IPS-NIHi11 (cell line): ENCODE measurements around the gene CCDC87.
"Not testable (repeated sequence)": the region's sequence is repeated elsewhere in the genome, so short reads cannot be mapped to it uniquely, and the experiment has no call there.

ENCODE experiments used
- DNase-seq: peaks from one replicate; pipeline ENCODE4 v3.0.0; 2012; ENCODE audit warnings: mixed read lengths, low spot score

The CCDC87 gene

GRCh38 chr11:66614073-66614472 is 21.2 kb upstream of the CCDC87 start:
- no peak for DNase-seq

GRCh38 chr11:66612458-66612857 is 19.6 kb upstream of the CCDC87 start:
- DNase-seq = no peak

DNA sequence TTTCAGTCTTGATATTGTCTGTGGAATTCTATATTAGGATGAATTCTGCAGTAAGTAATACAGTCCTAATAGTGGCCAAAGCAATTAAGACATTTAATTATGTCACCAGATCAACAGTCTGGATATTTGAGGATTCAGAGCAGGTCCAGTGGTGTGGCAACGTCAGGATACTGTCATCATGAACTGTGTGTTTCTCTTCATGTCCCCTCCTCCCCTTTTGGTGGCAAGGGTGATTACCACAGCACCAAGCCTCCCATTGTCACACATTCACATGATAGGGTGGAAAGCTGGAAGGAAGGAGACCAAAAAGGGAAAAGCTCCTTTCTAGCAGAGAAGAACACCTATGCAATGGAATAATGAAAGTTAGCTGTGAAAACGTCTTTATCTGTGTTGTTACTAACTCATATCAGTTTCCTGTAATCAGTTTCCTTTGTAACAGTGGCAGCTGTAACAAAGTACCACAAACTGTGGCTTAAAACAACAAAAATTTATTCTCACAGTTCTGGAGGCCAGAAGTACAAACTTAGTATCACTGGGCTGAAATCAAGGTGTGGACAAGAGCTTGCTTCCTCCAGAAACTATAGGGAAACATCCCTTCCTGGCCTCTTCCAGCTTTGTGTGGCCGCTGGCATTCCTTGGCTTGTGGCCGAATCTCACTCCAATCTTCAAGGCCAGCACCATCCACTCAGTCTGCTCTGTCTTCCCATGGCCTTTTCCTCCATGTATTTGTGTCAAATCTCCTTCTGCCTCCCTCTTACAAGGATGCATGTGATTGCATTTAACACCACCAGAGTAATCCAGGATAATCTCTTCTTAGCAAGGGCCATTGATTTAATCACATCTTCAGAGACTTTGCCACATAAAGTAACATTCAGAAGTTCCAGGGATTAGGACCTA is 17.1 kb upstream of the CCDC87 start:
- no peak for DNase-seq

- DNase-seq = no peak
Observed at GRCh38 chr11:66607126-66607834, 14.4 kb upstream of the CCDC87 start.

- not testable (repeated sequence) for DNase-seq
Observed at GRCh38 chr11:66606608-66607007, 13.7 kb upstream of the CCDC87 start.

DNA sequence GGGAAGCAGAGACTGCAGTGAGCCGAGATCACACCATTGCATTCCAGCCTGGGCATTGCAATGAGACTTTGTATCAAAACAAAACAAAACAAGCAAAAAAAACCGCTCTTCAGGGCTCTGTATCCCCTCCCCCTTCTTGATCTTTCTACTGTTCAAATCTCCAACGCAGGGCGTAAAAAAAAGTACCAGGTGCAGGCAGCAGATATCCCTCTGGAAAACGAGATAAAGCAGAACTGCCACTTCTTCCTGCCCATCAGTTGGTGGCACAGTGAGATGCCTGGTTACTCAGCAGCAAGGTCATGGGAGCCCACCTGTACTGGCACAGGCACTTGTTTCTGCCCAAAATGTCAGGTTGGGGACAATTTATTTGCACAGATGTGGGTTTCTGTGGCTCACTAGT is 11.3 kb upstream of the CCDC87 start:
- no peak for DNase-seq

GRCh38 chr11:66603072-66603471 is 10.2 kb upstream of the CCDC87 start:
- no peak for DNase-seq

DNA sequence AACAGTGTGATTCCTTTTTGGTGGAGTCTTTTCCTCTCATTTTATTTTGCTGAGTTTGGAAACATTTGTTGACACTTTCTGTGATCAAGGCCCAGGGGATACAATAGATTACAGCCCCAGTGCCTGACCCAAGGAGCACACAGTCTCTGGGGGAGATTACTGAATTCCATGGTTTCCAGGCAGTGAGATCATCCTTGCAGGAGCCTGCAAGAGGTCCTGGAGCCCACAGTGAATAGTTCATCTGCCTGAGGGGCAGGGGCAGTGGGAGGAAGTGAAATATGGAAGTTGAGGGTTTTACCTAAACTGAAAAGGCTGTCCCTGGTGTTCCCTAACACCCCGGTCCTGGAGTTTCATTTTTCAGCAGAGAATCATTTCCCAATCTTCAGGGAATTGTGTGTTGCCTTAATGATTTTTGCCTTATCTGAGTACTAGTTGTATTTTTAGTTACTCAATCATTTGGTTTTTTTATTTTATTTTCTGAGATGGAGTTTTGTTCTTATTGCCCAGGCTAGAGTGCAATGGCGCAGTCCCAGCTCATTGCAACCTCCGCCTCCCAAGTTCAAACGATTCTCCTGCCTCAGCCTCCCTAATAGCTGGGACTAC is 7.9 kb upstream of the CCDC87 start:
- no peak for DNase-seq

- DNase-seq = no peak
Observed at GRCh38 chr11:66600219-66600618, 7.4 kb upstream of the CCDC87 start.

DNA sequence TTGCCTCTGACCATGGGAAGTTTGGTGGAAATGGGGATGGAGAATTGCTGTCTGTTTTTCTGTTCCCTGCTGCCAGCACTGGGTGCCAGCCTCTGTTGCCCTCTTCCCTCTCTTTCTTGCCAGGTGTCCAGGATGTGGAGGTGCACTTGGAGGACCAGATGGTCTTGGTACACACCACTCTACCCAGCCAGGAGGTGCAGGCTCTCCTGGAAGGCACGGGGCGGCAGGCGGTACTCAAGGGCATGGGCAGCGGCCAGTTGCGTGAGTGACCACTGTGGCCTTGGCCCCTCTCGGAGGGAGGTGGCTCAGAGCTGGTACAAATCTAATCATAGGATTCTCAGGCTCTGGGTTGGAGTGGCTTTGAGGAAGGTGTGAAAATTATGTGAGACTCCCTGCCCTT is 6.1 kb upstream of the CCDC87 start:
- DNase-seq = no peak

DNA sequence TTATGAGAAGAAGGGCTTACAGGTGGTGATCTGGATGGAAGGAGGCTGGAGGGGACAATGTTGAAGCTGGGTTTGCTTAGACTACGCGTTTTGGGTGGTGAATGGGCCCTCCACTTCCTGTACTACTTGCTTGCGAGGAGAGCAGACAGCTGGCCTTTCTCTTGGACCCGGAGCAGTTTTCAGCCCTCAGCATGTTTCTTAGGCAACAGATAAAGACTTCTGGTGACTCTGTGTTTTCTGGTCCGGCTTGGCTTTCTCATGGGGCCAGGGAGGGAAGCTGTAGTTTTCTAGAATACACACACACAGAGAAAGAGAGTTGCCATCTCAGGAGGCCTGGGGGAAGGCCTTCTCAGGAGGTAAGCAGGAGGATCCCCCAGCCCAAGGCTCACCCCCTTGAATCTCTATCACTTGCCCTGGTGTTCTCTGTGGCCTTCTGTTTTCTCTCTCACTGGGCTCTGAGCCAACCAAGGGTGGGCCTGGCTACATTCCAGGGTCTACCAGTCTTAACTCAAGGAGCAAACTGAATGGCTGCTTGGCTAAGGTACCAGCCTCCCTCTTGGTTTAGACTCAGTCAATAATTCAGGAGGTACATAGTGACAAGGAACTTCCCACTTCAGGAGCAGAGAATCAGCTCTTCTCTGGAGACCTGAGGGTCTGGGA is 2.5 kb upstream of the CCDC87 start:
- no peak for DNase-seq

- no peak for DNase-seq
Observed at GRCh38 chr11:66593650-66594049, 787 bp upstream of the CCDC87 start.

DNA sequence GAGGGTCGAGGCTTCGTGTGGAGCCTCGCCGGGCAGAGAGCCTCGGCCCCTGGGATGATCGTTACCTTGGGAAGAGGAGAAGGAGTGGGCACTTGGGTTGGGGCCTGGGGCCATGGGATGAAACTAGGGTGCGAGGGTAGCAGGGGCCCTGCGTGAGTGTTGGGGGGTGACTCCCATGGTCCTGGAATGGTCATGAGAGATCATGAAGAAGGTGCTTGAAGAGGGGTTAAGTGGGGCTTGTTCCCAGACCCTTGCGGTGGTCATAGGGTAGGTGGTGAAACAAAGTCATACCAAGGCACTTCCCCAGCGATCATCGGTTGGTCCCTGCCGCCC is 406 bp upstream of the CCDC87 start:
- DNase-seq = no peak

GRCh38 chr11:66591175-66591574 is 1.7 kb downstream of the CCDC87 start:
- DNase-seq = no peak

DNA sequence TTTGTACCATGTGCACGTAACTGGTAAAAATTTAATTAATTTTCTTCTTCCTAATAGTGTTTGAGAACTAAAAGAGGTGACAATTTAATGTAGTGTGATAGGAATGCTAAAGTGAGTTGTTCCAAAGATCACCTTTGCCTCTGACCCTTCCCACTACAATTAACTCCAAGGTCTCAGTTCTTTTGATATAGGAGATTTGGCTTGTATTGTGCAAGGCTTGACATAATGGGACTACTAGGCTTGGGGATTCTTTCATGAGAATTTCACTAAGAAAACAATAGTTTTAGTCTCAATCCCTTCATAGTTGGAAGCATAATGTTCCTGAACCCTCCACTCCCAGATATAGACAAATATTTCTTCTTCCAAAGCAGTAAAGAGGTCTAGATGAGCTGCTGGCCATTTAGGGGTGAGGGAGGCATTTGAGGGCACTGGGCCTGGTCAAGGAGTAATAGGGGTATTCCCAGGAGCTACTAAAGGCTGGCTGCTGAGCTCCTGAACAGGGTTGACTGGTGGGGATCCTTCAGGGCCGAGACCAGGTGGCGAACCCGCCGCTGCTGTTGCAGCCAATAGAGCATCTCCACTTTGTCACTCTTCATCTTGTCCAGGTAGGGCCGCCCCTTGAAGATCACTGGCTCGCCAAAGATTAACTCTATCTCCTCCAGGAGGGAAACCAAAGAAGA is 2.7 kb downstream of the CCDC87 start:
- no peak for DNase-seq

GRCh38 chr11:66589315-66589714 is 3.5 kb downstream of the CCDC87 start:
- not testable (repeated sequence) for DNase-seq

GRCh38 chr11:66586136-66586535 is 6.7 kb downstream of the CCDC87 start:
- no peak for DNase-seq

- DNase-seq = not testable (repeated sequence)
Observed at GRCh38 chr11:66585447-66585846, 7.4 kb downstream of the CCDC87 start.

GRCh38 chr11:66582565-66583147 is 10.2 kb downstream of the CCDC87 start:
- DNase-seq = not testable (repeated sequence)

GRCh38 chr11:66581261-66581660 is 11.6 kb downstream of the CCDC87 start:
- no peak for DNase-seq

- DNase-seq = no peak
Observed at GRCh38 chr11:66580803-66581202, 12.1 kb downstream of the CCDC87 start.
